Erythroblast (primary cell): ENCODE data around the gene P2RY6.
"Not testable (repeated sequence)": the region's sequence is repeated elsewhere in the genome, so short reads cannot be mapped to it uniquely, and the experiment has no call there.

ENCODE experiments used
- GATA1 ChIP-seq: IDR thresholded peaks from 2 replicates; pipeline ENCODE4 v1.6.1; 2011; ENCODE audit warnings: low read depth, mild to moderate bottlenecking, control low read depth, low read length, moderate library complexity
- POLR2A ChIP-seq: IDR thresholded peaks from 2 replicates; pipeline ENCODE4 v1.6.1; 2011; ENCODE audit warnings: mild to moderate bottlenecking, low read length

- not testable (repeated sequence) for TF ChIP-seq POLR2A, GATA1
Measured at GRCh38 chr11:73274191-73274590, 2.1 kb downstream of the P2RY6 start.
